H9 (cell line): Measurements from ENCODE around the gene RNF141. TPM values are rescaled to one million over a fixed set of nuclear protein-coding genes. Genes with fewer than 3 reads are reported as not detected.

Experiments
- DNase-seq: peaks from one replicate; pipeline ENCODE4 v3.0.0-alpha.2; 2017
- H2AFZ ChIP-seq: one replicate; pipeline ENCODE4 v1.6.1; 2013; ENCODE audit warnings: mild to moderate bottlenecking, low read length, control low read depth, moderate library complexity
- H2AK5ac ChIP-seq: 2 replicates; pipeline ENCODE4 v1.6.1; 2013; ENCODE audit warnings: low read length, control low read depth, mixed read lengths; ENCODE audit not compliant: insufficient read length
- H2BK120ac ChIP-seq: one replicate; pipeline ENCODE4 v1.6.1; 2013; ENCODE audit warnings: low read depth, mild to moderate bottlenecking, low read length, control low read depth, inconsistent platforms; ENCODE audit not compliant: poor library complexity, severe bottlenecking
- H2BK12ac ChIP-seq: 2 replicates; pipeline ENCODE4 v1.6.1; 2013; ENCODE audit warnings: low read length, control low read depth, mixed read lengths, low read depth; ENCODE audit not compliant: insufficient read length
- H2BK15ac ChIP-seq: 2 replicates; pipeline ENCODE4 v1.6.1; 2013; ENCODE audit warnings: low read depth, low read length, control low read depth
- H2BK20ac ChIP-seq: one replicate; pipeline ENCODE4 v1.6.1; 2013; ENCODE audit warnings: low read depth, mild to moderate bottlenecking, low read length, control low read depth, inconsistent platforms; ENCODE audit not compliant: poor library complexity, severe bottlenecking
- H2BK5ac ChIP-seq: 2 replicates; pipeline ENCODE4 v1.6.1; 2013; ENCODE audit warnings: low read length, control low read depth, mixed read lengths; ENCODE audit not compliant: insufficient read length
- H3K14ac ChIP-seq: 2 replicates; pipeline ENCODE4 v1.6.1; 2013; ENCODE audit warnings: low read length, control low read depth; ENCODE audit not compliant: insufficient read depth
- H3K18ac ChIP-seq: 2 replicates; pipeline ENCODE4 v1.6.1; 2013; ENCODE audit warnings: low read depth, mild to moderate bottlenecking, mixed read lengths, low read length, control low read depth; ENCODE audit not compliant: insufficient read length
- H3K23ac ChIP-seq: 2 replicates; pipeline ENCODE4 v1.6.1; 2013; ENCODE audit warnings: low read length, control low read depth, mixed read lengths, low read depth; ENCODE audit not compliant: insufficient read length
- H3K23me2 ChIP-seq: 2 replicates; pipeline ENCODE4 v1.6.1; 2013; ENCODE audit warnings: low read depth, mild to moderate bottlenecking, mixed read lengths, low read length, control low read depth; ENCODE audit not compliant: insufficient read length, poor library complexity, severe bottlenecking
- H3K27ac ChIP-seq: 2 replicates; pipeline ENCODE4 v1.5.1; 2013; ENCODE audit warnings: low read length, control low read depth, mixed read lengths, low read depth; ENCODE audit not compliant: insufficient read length
- H3K27me3 ChIP-seq: 2 replicates; pipeline ENCODE4 v1.6.1; 2013; ENCODE audit warnings: low read length, control low read depth, inconsistent platforms; ENCODE audit not compliant: insufficient read depth
- H3K4ac ChIP-seq: 2 replicates; pipeline ENCODE4 v1.6.1; 2013; ENCODE audit warnings: low read depth, mild to moderate bottlenecking, control low read depth, inconsistent platforms, low read length, moderate library complexity
- H3K4me1 ChIP-seq: 2 replicates; pipeline ENCODE4 v1.6.1; 2013; ENCODE audit warnings: low read length, control low read depth, inconsistent platforms; ENCODE audit not compliant: insufficient read depth
- H3K4me2 ChIP-seq: 2 replicates; pipeline ENCODE4 v1.6.1; 2013; ENCODE audit warnings: low read length, control low read depth, mixed read lengths; ENCODE audit not compliant: insufficient read length, insufficient read depth
- H3K56ac ChIP-seq: 2 replicates; pipeline ENCODE4 v1.6.1; 2013; ENCODE audit warnings: low read depth, mild to moderate bottlenecking, mixed read lengths, low read length, control low read depth; ENCODE audit not compliant: insufficient read length
- H3K79me1 ChIP-seq: 2 replicates; pipeline ENCODE4 v1.6.1; 2013; ENCODE audit warnings: low read depth, mild to moderate bottlenecking, moderate library complexity, low read length, control low read depth, inconsistent platforms; ENCODE audit not compliant: insufficient read depth, poor library complexity, severe bottlenecking
- H3K79me2 ChIP-seq: 2 replicates; pipeline ENCODE4 v1.6.1; 2013; ENCODE audit warnings: low read length, control low read depth, inconsistent platforms; ENCODE audit not compliant: insufficient read depth
- H3K9ac ChIP-seq: 2 replicates; pipeline ENCODE4 v1.6.1; 2013; ENCODE audit warnings: low read length, control low read depth, mixed read lengths; ENCODE audit not compliant: insufficient read length; ENCODE audit errors: extremely low read depth
- H3K9me3 ChIP-seq: one replicate; pipeline ENCODE4 v1.6.1; 2013; ENCODE audit warnings: low read depth, low read length, inconsistent platforms; ENCODE audit not compliant: control insufficient read depth
- H3T11ph ChIP-seq: one replicate; pipeline ENCODE4 v1.6.1; 2013; ENCODE audit warnings: mild to moderate bottlenecking, low read length, control low read depth, inconsistent platforms
- H4K20me1 ChIP-seq: one replicate; pipeline ENCODE4 v1.6.1; 2013; ENCODE audit not compliant: control insufficient read depth, insufficient read length, insufficient read depth
- H4K5ac ChIP-seq: 2 replicates; pipeline ENCODE4 v1.6.1; 2013; ENCODE audit warnings: low read depth, mild to moderate bottlenecking, mixed read lengths, low read length, control low read depth; ENCODE audit not compliant: insufficient read length
- H4K8ac ChIP-seq: replicated peaks from 2 replicates; pipeline ENCODE4 v1.6.1; 2013; ENCODE audit warnings: low read length, control low read depth, mixed read lengths, low read depth; ENCODE audit not compliant: insufficient read length
- H4K91ac ChIP-seq: 2 replicates; pipeline ENCODE4 v1.6.1; 2013; ENCODE audit warnings: low read depth, mild to moderate bottlenecking, moderate library complexity, mixed read lengths, low read length, control low read depth; ENCODE audit not compliant: insufficient read length
- H3K27ac Mint-ChIP-seq, 3 experiments: 2 replicates in 2 of 3; 3 replicates in 1 of 3; pipeline ENCODE4 v1.8.0; 2020 to 2021; ENCODE audit warnings: mixed read lengths in 3 of 3, mild to moderate bottlenecking in 1 of 3, moderate library complexity in 1 of 3
- H3K27me3 Mint-ChIP-seq: 2 replicates; pipeline ENCODE4 v1.8.0; 2021; ENCODE audit warnings: low read depth, mild to moderate bottlenecking, moderate library complexity, mixed read lengths
- H3K36me3 Mint-ChIP-seq, 3 experiments: 2 replicates in 2 of 3; 3 replicates in 1 of 3; pipeline ENCODE4 v1.8.0; 2020 to 2021; ENCODE audit warnings: low read depth in 3 of 3, mixed read lengths in 3 of 3; ENCODE audit not compliant: insufficient read depth in 1 of 3
- H3K4me1 Mint-ChIP-seq, 2 experiments: 2 replicates each; pipeline ENCODE4 v1.8.0; 2020; ENCODE audit warnings: mixed read lengths in 2 of 2
- H3K4me3 Mint-ChIP-seq, 2 experiments: 2 replicates in 1 of 2; 3 replicates in 1 of 2; pipeline ENCODE4 v1.8.0; 2020 to 2021; ENCODE audit warnings: mild to moderate bottlenecking in 2 of 2, mixed read lengths in 2 of 2, moderate library complexity in 1 of 2
- H3K9me3 Mint-ChIP-seq, 2 experiments: 2 replicates in 1 of 2; 3 replicates in 1 of 2; pipeline ENCODE4 v1.8.0; 2020; ENCODE audit warnings: mild to moderate bottlenecking in 2 of 2, mixed read lengths in 2 of 2, moderate library complexity in 1 of 2
- CTCF ChIP-seq: fragments of 200-600 bp; sonication (generic); conservative IDR thresholded peaks from 3 replicates; pipeline ENCODE4 v1.8.0; 2021; ENCODE audit warnings: antibody characterized with exemption, mild to moderate bottlenecking
- WGBS: extraction: QIAGEN DNeasy Blood & Tissue Kit; methylation state at CpG from one replicate; pipeline ENCODE4 v1.1.7; 2013; ENCODE audit warnings: missing lambda C conversion rate, low lambda C conversion rate, mixed read lengths; ENCODE audit not compliant: insufficient read length; ENCODE audit errors: extremely low coverage; 5-methylcytosine and 5-hydroxymethylcytosine counted together
- total RNA-seq: library from RNA; stranded (reverse); gene quantifications from 2 replicates; pipeline ENCODE4 v1.2.1, GENCODE V29; 2021

RNF141 gene
- total RNA-seq, 1 experiment from 2014 or later, result 24.7 TPM

GRCh38 chr11:10522276-10522675 lies 18.7 kb downstream of the RNF141 start:
- no peak overlapping the region for H3K4me2 ChIP-seq
- no peak overlapping the region for H2BK12ac ChIP-seq
- no peak for TF ChIP-seq CTCF
- H4K5ac ChIP-seq, result no peak overlapping the region
- no peak overlapping the region for H4K91ac ChIP-seq
- no peaks in the 10 kb centered on the region for H3K4me1 ChIP-seq
- no peaks in the 10 kb centered on the region for H3K9me3 ChIP-seq
- H3K23ac ChIP-seq, result no peak overlapping the region
- Mint-ChIP-seq H3K27me3 (no peaks in the 10 kb centered on the region), H3K9me3 (no peaks in the 10 kb centered on the region), H3K36me3 (peaks cover 1 to 15% (median 10%) of the 10 kb centered on the region in 3 experiments; a peak in 4 of 7 replicates), H3K4me1 (no peaks in the 10 kb centered on the region), H3K27ac (peak overlapping the region in 1 of 3 experiments; percentile 44; a peak in 1 of 7 replicates), H3K4me3 (no peak overlapping the region)
- H2AFZ ChIP-seq, result no peak overlapping the region
- no peak for DNase-seq
- no peak overlapping the region for H3K4ac ChIP-seq
- no peak overlapping the region for H2BK120ac ChIP-seq
- WGBS, result no CpG with 5 or more reads among the region's 1 CpG
- no peaks in the 10 kb centered on the region for H3K23me2 ChIP-seq
- no peak overlapping the region for H2AK5ac ChIP-seq
- no peak overlapping the region for H2BK5ac ChIP-seq
- no peaks in the 10 kb centered on the region for H3K27me3 ChIP-seq
- no peak overlapping the region for H2BK20ac ChIP-seq
- no peak overlapping the region for H3K18ac ChIP-seq
- H3K14ac ChIP-seq, result no peak overlapping the region
- no peak overlapping the region for H4K8ac ChIP-seq
- no peak overlapping the region for H3K9ac ChIP-seq
- H4K20me1 ChIP-seq, result no peaks in the 10 kb centered on the region
- no peak overlapping the region for H2BK15ac ChIP-seq
- no peaks in the 10 kb centered on the region for H3K79me2 ChIP-seq
- H3K79me1 ChIP-seq, result no peaks in the 10 kb centered on the region
- H3K56ac ChIP-seq, result no peak overlapping the region
- H3K27ac ChIP-seq, result no peak overlapping the region
- no peak overlapping the region for H3T11ph ChIP-seq
